WTC11 (cell line): ENCODE data around the gene HIP1R. TPM values are rescaled to one million over a fixed set of nuclear protein-coding genes. Genes with fewer than 3 reads are reported as not detected.
A peak's percentile ranks its signal among the peaks of the same experiment; 100 is the strongest.

Source experiments
- CDX4 ChIP-seq: fragments of 250-450 bp; sonication (Bioruptor Pico); IDR thresholded peaks from 2 replicates; pipeline ENCODE4 v1.9.0; 2021; ENCODE audit warnings: moderate library complexity, mild to moderate bottlenecking, inconsistent platforms, borderline replicate concordance
- CREM ChIP-seq: sonication (generic); formaldehyde crosslinking; IDR thresholded peaks from 2 replicates; pipeline ENCODE4 v1.8.1; 2022; ENCODE audit warnings: mild to moderate bottlenecking, missing genetic modification reagents, moderate library complexity
- CTCF ChIP-seq: fragments of 200-600 bp; IDR thresholded peaks from 2 replicates; pipeline ENCODE4 v1.8.0; 2022; ENCODE audit warnings: antibody characterized with exemption
- EMX1 ChIP-seq: fragments of 250-450 bp; sonication (Bioruptor Pico); IDR thresholded peaks from 2 replicates; pipeline ENCODE4 v1.8.0; 2021; ENCODE audit warnings: mild to moderate bottlenecking
- ERG ChIP-seq: fragments of 250-450 bp; sonication (Bioruptor Pico); IDR thresholded peaks from 2 replicates; pipeline ENCODE4 v1.8.0; 2021; ENCODE audit warnings: mild to moderate bottlenecking
- FOXK1 ChIP-seq: sonication (generic); formaldehyde crosslinking; IDR thresholded peaks from 2 replicates; pipeline ENCODE4 v1.8.0; 2022; ENCODE audit warnings: mild to moderate bottlenecking, moderate library complexity, missing genetic modification reagents
- GABPB1 ChIP-seq: sonication (generic); formaldehyde crosslinking; IDR thresholded peaks from 2 replicates; pipeline ENCODE4 v1.8.1; 2023; ENCODE audit warnings: mild to moderate bottlenecking, missing genetic modification reagents
- IRF1 ChIP-seq: sonication (generic); formaldehyde crosslinking; IDR thresholded peaks from 2 replicates; pipeline ENCODE4 v1.8.0; 2023; ENCODE audit warnings: missing genetic modification reagents
- MYBL2 ChIP-seq: sonication (generic); formaldehyde crosslinking; IDR thresholded peaks from 2 replicates; pipeline ENCODE4 v1.8.1; 2023; ENCODE audit warnings: mild to moderate bottlenecking, moderate library complexity, missing genetic modification reagents
- NR3C1 ChIP-seq: sonication (generic); formaldehyde crosslinking; conservative IDR thresholded peaks from 2 replicates; pipeline ENCODE4 v1.8.1; 2023; ENCODE audit warnings: low read depth, mild to moderate bottlenecking, missing genetic modification reagents
- OVOL2 ChIP-seq: fragments of 250-450 bp; sonication (Bioruptor Pico); IDR thresholded peaks from 2 replicates; pipeline ENCODE4 v1.9.0; 2021; ENCODE audit warnings: mild to moderate bottlenecking, borderline replicate concordance
- PREB ChIP-seq: sonication (generic); formaldehyde crosslinking; IDR thresholded peaks from 2 replicates; pipeline ENCODE4 v1.8.1; 2022; ENCODE audit warnings: mild to moderate bottlenecking, missing genetic modification reagents, moderate library complexity, borderline replicate concordance
- SMAD4 ChIP-seq: sonication (generic); formaldehyde crosslinking; IDR thresholded peaks from 2 replicates; pipeline ENCODE4 v1.8.0; 2022; ENCODE audit warnings: mild to moderate bottlenecking, missing genetic modification reagents
- SP1 ChIP-seq: sonication (generic); formaldehyde crosslinking; conservative IDR thresholded peaks from 2 replicates; pipeline ENCODE4 v1.8.1; 2022; ENCODE audit warnings: missing genetic modification reagents
- STAT6 ChIP-seq: sonication (generic); formaldehyde crosslinking; conservative IDR thresholded peaks from 2 replicates; pipeline ENCODE4 v1.8.1; 2023; ENCODE audit warnings: mild to moderate bottlenecking, low read depth, missing genetic modification reagents, moderate library complexity
- ZBTB21 ChIP-seq: sonication (generic); formaldehyde crosslinking; IDR thresholded peaks from 2 replicates; pipeline ENCODE4 v1.8.1; 2023; ENCODE audit warnings: mild to moderate bottlenecking, missing genetic modification reagents, borderline replicate concordance
- ZBTB43 ChIP-seq: sonication (generic); formaldehyde crosslinking; IDR thresholded peaks from 2 replicates; pipeline ENCODE4 v1.8.1; 2023; ENCODE audit warnings: mild to moderate bottlenecking, missing genetic modification reagents
- ZNF138 ChIP-seq: sonication (generic); formaldehyde crosslinking; conservative IDR thresholded peaks from 2 replicates; pipeline ENCODE4 v1.8.1; 2022; ENCODE audit warnings: mild to moderate bottlenecking, moderate library complexity, missing genetic modification reagents
- ZNF219 ChIP-seq: sonication (generic); formaldehyde crosslinking; IDR thresholded peaks from 2 replicates; pipeline ENCODE4 v1.8.0; 2023; ENCODE audit warnings: missing genetic modification reagents, mild to moderate bottlenecking, borderline replicate concordance
- ZNF263 ChIP-seq: sonication (generic); formaldehyde crosslinking; IDR thresholded peaks from 2 replicates; pipeline ENCODE4 v1.8.1; 2022; ENCODE audit warnings: low read depth, mild to moderate bottlenecking, moderate library complexity, missing genetic modification reagents
- ZNF423 ChIP-seq: fragments of 250-450 bp; sonication (Bioruptor Pico); IDR thresholded peaks from 2 replicates; pipeline ENCODE4 v2.1.2; 2022; ENCODE audit warnings: mild to moderate bottlenecking, moderate library complexity
- ZNF532 ChIP-seq: fragments of 250-450 bp; sonication (Bioruptor Pico); IDR thresholded peaks from 2 replicates; pipeline ENCODE4 v1.9.0; 2021; ENCODE audit warnings: mild to moderate bottlenecking, borderline replicate concordance
- ZNF671 ChIP-seq: fragments of 250-450 bp; sonication (Bioruptor Pico); IDR thresholded peaks from 2 replicates; pipeline ENCODE4 v1.8.0; 2021; ENCODE audit warnings: mild to moderate bottlenecking
- total RNA-seq: library from RNA; stranded (reverse); gene quantifications from 3 replicates; pipeline ENCODE4 v1.2.3, GENCODE V29; 2021

The HIP1R gene
- total RNA-seq, 1 experiment from 2014 or later: 45.2 TPM

GRCh38 chr12:122895704-122896636 is 60.7 kb downstream of the HIP1R start, which contains the start of gene VPS37B (continued):
- no peak for TF ChIP-seq OVOL2 (CRISPR knock-in tag)
- no peak for TF ChIP-seq ZNF219
- TF ChIP-seq NR3C1 (CRISPR knock-in tag): no peak
- peak; percentile 76 for TF ChIP-seq FOXK1 (CRISPR knock-in tag)
- TF ChIP-seq PREB (CRISPR knock-in tag): no peak
- TF ChIP-seq CDX4 (CRISPR knock-in tag): no peak
- no peak for TF ChIP-seq EMX1 (CRISPR knock-in tag)
- no peak for TF ChIP-seq SMAD4 (CRISPR knock-in tag)
- peak; percentile 85 for TF ChIP-seq IRF1 (CRISPR knock-in tag)
- no peak; the same call in 1 of the 2 replicates for TF ChIP-seq MYBL2 (CRISPR knock-in tag)
- no peak for TF ChIP-seq ZNF532 (CRISPR knock-in tag)
- TF ChIP-seq SP1 (CRISPR knock-in tag): peak; percentile 67; the same call in 1 of the 2 replicates
- no peak for TF ChIP-seq STAT6 (CRISPR knock-in tag)
- TF ChIP-seq CREM (CRISPR knock-in tag): peak; percentile 97
- no peak for TF ChIP-seq ZNF671 (CRISPR knock-in tag)
- peak; percentile 100 for TF ChIP-seq ZBTB21
- no peak; the same call in 1 of the 2 replicates for TF ChIP-seq GABPB1
- no peak for TF ChIP-seq ZNF138 (CRISPR knock-in tag)
- no peak for TF ChIP-seq ZNF263 (CRISPR knock-in tag)
- TF ChIP-seq CTCF: no peak
- no peak for TF ChIP-seq ERG (CRISPR knock-in tag)
- TF ChIP-seq ZNF423 (CRISPR knock-in tag): no peak
- TF ChIP-seq ZBTB43 (CRISPR knock-in tag): peak; percentile 62; the same call in 1 of the 2 replicates
